GM18498 (cell line): ENCODE measurements around the gene TMEM185B.
"Not testable (repeated sequence)": the region's sequence is repeated elsewhere in the genome, so short reads cannot be mapped to it uniquely, and the experiment has no call there.

Experiments used
- ATAC-seq: cut with Tn5 transposase; IDR thresholded peaks from one replicate; pipeline ENCODE4 v1.9.1; 2021; ENCODE audit warnings: mild to moderate bottlenecking, moderate library complexity; ENCODE audit not compliant: unreplicated experiment

TMEM185B gene

DNA sequence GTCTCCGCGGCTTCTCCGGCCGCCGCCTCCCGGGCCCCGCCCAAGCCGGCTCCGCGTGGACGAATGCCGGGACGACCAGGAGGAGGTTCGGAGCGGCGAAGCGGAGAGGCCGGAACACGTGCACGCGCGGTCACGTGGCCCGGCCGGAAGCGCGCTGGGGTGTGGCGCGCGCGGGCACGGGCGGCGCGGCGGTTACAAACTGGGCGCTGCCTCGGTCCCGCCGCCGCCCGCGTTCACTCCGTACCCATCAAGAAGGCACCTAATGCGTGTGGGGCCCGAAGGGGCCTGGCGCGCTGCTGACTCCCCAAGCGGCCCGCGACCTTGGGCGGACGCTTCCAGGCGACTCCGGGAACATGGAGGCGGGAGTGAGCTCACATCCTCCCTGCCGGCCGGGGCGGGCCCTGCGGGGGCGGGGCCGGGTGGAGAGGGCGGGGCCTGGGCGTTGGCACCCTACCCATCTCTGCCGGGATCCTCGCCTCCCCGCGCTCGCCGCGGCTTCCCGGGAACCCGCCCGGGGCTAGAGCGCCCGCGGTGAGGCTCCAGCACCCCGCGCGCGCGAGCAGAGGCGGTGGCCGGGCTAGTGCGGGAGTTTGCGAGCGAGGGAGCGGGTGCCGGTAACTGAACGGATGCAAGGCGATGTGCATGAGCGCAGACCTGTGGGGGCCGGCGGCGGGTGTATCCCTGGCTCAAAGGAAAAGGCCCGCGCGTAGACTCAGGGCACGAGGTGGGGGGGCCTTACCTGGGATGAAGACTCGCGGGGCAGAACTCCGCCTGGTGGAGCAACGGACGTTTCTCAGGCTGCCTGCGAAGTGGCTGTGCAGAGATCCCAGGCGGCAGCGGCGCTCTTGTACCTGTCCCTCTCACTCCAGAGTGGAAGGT, at the start of gene TMEM185B:
Gene TMEM185B (minus strand): TSS at position 367 of the 879 bp plus-strand sequence. CDS start 424 bp downstream, outside the sequence.
- peak; percentile 89 for ATAC-seq

DNA sequence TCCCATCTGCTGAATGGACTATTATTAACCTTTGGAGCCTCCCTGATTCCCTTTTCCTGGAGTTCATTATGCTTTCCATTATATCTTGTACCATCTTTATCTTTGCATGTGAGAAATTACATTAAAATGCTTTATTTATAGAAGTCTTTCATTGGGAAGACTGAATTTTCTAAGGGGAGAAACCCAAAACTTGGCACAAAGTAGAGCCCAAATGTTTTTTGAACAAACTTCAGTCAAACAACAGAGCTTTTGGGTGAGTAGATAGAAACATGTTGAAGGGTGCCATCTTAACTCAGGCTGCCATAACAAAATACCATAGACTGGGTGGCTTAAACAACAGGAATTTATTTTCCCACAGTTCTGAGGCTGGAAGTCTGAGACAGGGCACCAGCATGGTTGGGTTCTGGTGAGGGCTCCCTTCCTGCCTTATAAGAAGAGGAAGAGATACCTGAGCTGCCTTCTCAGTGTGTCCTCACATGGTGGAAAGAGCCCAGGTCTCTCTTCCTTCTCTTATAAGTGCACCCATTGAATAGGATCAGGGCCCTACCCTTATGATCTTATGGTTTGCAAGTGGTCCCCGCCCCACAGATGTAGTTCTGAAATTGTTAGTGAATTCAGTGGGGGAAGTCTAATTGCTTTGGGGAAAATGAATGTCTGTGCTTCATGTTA, 48.6 kb upstream of the TMEM185B start:
- no peak for ATAC-seq

DNA sequence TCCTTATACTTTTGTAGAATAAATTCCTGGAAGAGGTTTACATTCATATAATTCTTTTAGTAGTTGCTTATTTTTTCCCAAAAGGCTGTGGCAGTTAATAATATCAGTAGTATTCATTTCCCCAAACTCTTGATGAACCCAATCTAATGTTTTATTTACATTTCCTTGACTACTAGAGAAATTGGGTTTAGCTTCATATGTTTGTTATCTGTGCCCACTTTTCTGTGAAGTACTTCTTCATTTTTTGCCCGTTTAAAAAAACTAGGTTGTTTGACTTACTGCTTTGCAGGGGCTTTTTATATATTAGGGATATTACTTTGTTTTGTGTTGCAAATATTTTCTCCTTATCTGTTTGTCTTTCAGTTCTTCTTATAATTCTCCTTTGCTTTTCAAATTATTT, 46.6 kb upstream of the TMEM185B start:
- ATAC-seq: no peak

DNA sequence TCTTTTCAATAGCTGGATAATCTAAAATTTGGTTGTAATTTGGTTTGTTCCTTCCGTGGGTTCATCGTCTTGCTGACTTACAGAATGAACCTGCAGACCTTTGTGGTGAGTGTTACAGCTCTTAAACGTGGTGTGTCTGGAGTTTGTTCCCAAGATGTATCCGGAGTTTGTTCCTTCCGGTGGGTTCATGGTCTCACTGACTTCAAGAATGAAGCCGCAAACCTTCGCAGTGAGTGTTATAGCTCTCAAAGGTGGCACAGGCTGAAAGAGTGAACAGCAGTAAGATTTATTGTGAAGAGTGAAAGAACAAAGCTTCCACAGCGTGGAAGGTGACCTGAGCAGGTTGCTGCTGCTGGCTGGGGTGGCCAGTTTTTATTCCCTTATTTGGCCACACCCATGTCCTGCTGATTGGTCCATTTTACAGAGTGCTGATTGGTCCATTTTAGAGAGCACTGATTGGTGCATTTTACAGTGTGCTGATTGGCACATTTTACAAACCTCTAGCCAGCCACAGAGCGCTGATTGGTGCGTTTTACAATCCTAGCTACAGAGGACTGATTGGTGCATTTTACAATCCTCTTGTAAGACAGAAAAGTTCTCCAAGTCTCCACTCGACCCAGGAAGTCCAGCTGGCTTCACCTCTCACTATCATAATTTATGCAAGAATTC, 46.0 kb upstream of the TMEM185B start:
- ATAC-seq: no peak

DNA sequence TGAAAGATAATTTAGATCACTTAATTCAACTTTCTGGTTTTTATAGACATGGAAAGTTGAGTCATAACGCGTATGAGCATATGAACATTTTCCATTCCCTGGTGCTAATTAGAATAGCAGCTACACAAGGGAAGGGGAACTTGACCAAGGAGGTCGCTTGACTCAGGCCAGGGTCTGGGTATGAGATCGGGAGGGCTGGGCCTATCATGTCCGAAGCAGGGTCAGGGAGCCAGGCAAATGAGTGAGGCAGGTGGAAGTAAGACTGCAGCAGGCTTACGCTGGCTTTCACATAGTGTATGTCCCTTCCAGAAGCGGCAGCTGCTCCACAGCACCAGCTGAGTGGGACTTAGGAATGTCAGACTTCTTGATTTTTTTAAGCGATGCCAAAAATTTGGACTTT, 44.1 kb upstream of the TMEM185B start:
- ATAC-seq: no peak

DNA sequence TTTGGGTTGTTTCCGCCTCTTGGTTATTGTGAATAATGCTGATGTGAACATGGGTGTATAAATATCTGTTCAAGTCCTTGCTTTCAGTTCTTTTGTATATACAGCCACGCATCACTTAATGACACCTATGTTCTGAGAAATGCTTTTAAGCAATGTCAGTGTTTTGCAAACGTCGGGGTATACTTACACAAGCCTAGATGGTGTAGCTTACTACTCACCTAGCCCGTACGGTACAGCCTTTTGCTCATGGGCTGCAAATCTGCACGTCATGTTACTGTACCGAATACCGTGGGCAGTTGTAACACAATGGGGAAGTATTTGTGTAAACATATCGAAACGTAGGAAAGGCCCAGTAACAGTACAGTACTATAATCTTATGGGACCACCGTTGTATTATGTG, 41.8 kb upstream of the TMEM185B start:
- no peak for ATAC-seq

DNA sequence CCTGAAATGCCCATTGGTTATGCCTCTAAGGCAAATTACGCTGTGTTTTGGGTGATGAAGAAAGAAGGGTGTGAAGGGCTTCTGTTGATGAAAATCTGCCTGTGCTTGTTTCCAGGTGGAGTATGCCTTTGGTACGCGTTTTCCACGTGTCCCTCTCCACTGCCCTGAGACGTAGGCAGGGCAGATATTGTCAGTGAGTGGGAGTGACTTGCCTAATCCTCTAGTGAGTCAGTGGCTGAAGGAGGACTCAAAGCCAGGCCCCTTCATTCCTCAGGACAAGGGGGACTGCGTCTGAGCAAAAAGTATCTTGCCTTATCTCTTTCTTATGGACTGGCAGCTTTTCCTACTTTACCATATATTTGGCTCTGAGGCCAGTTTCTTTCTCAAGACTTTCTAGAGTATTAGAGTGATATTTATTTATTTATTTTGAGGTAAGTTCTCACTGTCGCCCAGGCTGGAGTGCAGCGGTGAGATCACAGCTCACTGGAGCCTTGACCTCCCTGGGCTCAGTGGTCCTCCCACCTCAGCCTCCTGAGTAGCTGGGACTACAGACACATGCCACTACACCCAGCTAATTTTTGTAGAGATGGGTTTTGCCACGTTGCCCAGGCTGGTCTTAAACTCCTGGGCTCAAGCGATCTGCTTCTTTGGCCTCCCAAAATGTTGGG, 39.7 kb upstream of the TMEM185B start:
- no peak for ATAC-seq

DNA sequence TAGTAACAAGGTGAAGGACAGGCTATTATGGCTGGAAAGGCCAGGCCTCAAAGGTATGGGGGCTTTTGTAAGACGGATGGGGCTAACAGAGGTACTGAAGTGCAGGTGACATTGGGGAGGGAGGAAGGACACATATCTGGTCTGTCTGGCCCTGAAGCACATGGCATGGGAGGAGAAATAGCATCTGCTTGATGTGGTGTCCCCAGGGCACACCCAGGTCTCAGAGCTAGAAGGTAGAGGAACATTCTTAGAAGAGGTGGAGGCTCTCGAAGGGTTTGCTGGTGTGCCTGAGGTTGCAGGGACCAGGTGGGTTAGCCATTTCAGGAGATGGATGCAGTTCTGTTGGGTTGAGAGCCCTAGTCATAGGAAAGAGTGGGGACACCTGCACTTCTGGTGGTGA, 39.0 kb upstream of the TMEM185B start:
- no peak for ATAC-seq

DNA sequence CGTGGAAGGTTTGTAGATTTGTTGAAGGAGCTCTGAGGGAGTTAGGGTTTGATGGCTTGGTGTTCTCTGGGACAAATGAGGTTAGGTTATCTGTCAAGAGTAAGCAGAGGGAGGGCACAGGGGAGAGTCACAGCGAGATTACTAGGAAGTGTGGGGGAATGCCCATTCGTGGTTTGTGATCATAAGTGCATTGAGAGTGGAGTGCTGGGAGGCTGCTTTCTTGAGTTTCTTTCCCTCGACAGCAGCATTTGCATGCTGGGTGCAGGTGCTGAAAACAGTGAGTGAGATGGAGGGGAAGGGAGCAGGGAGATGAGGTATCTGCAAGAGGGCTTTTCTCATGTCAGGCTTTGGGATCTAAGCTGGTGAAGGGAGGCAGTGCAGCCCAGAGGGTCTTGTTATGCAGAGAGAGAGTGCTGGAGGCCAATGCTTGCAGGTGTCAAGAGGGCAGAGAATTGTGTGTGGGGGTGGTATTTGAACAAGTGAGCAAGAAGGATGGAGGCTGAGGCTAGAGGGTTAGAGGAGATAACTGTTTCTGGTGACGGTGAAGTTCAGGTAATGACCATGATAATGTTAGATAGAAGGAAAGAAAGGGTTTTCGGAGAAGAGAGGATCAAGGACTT, 38.3 kb upstream of the TMEM185B start:
- ATAC-seq: peak; percentile 79

DNA sequence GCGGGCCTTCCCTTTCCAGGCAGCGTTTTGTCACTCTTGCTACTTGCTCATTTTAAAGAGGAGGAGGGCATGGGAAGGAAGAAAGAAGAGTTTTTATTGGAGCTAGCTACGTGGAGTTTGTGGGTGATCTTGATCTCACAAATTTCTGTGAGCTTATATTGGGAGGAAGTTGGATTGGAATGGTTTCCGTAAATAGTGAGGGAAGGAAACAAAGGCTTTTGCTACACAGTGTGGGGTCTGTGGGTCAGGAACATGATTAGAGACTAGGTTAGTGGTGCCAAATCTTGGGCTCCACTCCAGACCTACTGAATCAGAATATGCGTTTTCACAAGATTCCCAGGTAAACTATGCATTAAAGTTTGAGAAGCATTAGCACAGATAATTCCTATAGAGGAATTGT, 37.5 kb upstream of the TMEM185B start:
- ATAC-seq: no peak

DNA sequence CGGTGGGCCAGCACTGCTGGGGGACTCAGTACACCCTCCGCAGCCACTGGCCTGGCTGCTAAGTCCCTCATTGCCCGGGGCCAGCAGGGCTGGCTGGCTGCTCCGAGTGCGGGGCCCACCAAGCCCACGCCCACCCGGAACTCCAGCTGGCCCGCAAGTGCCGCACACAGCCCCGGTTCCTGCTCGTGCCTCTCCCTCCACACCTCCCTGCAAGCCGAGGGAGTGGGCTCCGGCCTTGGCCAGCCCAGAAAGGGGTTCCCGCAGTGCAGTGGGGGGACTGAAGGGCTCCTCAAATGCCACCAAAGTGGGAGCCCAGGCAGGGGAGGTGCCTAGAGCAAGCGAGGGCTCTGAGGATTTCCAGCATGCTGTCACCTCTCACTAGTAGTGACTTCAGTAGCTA, 36.7 kb upstream of the TMEM185B start:
- ATAC-seq: not testable (repeated sequence)

DNA sequence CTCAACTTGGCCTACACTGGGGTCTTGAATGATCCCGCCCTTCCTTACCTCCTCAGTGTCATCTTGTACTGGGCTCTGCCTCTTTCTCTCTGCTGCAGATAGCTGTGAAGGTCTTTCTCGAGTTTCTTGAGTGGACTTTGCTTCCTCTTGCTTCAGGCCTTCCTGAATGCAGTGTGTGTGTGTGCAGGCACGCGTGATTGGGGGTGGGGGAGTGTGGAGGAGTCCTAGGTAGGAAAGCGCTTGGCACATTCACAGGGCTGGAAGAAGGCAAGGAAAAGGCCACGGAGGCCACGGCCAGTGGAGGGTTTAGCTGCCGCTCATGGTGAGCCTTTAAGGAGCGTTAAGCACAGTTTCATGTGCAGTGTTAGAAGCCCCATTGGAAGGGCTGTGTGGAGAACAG, 35.0 kb upstream of the TMEM185B start:
- no peak for ATAC-seq

DNA sequence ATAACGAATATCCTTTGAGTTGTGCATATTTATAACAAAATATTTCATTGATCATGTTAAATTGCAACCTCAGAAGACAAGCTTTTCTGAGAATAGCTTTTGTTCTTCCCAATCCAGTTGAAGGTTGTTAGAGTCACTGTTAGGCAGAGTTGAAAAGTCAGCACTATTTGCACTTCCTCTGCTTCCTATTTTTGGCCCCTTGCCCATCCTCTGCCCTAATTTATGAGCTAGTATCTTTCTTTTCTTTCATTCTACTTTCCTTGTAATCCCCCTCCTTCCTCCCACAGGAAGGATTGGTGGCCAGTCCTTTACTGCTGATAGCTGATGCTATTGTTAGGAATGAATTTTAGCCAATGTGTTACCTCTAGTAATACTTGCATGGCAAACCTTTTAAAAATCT, 34.3 kb upstream of the TMEM185B start:
- ATAC-seq: no peak

DNA sequence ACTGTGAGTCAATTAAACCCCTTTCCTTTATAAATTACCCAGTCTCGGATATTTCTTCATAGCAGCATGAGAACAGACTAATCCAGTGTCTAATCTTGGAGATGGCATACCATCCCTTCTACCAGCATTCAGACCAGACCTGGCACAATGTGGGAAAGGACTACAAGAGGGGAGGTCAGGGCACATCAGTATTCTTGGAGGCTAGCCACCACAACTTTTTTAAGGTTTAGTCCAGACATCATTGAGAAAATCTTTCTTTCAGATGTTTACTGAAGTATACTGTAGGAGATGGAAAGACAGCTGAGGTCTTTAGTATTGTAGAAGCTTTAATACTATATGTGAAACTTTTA, 33.4 kb upstream of the TMEM185B start:
- no peak for ATAC-seq

DNA sequence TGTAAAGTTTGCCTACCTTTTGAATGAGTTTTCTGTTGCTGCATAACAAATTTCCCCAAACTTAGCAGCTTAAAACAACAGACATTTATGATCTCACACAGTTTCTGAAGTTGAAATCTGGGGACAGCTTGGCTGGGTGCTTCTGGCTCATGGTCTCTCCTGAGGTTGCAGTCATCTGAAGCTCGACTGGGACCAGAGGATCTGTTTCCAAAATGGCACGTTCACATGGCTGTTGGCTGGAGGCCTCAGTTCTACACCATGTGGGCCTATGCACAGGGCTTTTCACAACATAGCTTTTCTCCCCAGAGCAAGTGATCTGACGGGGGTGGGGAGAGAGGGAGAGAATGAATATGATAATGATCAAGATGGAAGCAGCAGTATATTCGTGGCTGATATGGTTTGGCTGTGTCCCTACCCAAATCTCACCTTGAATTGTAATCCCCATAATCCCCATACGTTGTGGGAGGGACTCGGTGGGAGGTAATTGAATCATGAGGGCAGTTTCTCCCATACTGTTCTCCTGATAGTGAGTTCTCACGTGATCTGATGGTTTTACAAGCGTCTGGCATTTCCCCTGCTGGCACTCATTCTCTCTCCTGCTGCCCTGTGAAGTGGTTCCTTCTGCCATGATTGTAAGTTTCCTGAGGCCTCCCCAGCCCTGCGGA, 32.9 kb upstream of the TMEM185B start:
- no peak for ATAC-seq

DNA sequence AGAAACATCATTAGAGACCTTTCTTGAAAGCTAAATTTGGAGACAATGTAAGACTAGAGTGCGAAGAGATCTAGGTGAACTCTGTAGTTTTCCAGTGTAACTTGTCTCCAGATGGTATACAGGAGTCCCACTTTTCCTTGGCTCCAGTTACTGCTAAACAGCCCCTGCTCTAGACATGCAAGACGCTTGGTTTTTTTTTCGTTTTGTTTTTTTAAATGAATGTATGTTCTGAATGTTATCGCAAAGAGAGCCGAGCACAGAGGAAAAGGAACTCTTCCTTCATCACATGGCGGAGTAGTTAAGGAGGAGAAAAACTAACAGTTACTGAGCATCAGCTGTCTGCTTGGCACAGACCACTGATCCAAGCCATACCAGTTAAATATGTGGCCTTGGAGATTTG, 31.9 kb upstream of the TMEM185B start:
- ATAC-seq: no peak

DNA sequence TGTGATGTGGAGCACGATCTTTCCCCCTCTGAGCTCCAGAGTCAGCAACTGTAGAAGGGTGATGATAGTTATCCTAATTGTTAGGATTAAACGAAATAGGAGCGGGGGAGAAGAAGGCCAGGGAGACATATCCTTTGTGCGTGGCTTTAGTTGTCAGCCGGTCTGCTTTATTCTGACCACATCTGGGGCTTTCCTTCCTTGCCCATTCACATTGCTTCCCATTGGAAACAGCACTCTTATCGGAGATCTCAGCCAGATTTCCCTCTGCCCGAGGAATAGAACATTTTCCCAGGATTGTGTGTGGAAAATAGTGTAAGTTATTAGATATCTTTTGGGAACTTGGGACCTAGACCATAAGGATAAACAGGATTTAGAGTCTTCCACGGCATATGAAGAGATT, 31.0 kb upstream of the TMEM185B start:
- no peak for ATAC-seq

DNA sequence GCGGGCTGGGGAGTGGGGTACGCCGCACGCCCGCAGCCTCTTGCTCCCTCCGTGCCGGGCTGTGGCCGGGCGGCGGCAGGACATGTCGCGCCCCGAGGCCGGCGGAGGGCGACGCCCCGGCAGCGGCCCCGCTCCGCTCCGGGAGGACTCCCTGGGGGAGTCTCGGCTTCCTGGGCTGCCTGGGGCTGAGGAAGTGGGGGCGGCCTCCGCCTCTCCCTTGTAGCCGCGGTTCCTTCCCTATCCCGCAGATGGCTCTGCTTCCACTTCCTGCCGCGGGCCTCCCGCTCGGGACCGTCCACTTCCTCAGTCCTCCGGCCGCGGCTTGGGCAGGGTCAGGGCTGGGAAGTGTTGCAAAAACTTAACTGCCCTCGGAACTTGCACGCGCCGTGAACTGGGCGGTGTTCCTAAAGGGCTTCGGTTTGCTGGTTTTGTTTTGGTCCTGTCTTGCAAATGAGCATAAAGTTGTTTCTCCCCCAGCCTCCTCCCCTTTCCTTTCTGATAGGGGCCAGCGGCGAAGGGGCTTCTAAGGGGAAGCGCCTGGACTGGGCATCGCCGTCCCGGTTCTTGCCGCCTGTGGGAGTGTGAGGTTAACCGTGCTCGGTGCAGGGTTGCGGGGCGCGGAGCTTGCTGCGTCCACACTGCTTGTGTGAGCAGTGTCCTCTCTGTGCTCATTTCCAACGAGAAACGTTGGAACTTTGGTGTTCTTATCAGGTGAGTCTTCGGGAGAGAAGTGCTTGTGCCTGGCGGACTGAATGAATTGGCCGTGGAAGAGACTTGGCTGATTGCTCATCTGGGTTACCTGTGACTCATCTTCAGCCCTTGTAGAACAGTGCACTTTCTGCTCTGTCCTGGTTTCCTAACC, 30.1 kb upstream of the TMEM185B start:
- peak; percentile 33 for ATAC-seq

DNA sequence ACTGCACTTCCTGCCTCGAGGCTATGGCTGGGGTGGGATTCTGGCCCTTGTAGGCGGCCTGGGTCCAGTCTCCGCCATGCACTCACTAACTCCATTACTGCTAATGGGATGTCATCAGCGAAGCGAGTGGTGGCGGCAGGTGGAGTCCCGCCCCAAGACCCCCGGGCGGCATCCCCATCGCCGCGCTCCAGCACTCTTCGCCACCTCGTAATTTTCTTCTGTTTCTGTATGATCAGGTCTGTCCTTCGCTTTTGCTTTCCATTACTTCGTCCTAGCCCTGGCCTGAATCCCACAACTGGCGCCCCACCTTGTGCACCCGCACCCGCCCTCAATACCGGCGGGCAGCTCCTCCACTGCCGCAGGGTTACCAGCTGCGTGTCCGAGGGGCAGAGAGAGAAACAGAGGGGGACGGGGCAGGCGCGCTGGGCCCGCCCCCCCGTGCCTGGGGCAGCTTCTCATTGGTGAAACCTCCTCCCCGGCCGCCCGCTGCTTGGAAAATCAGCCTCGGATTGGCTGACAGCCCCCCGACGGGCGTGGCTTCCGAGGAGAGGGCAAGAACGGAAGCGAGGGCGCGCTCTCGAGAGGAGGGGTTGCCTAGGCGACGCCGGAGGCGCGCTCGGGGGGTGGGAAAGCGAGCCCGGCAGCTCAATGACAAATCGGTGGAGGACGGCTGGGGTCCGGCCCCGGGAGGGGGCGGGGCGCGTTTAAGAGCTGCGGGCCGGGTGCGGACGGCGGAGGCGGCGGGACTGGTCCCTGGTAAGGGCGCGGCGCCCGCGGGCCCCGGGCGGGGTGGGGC, 29.2 kb upstream of the TMEM185B start, which contains the start of gene RALB:
Gene RALB (plus strand): TSS at position 628 of the 796 bp plus-strand sequence. CDS start 25,813 bp downstream, outside the sequence.
- ATAC-seq: peak; percentile 95
